Fibroblast of skin of right quadriceps (primary cell): Measurements from ENCODE around the gene CNOT1.
"Not testable (repeated sequence)": the region's sequence is repeated elsewhere in the genome, so short reads cannot be mapped to it uniquely, and the experiment has no call there.

Experiments
- DNase-seq: peaks from one replicate; pipeline ENCODE4 v3.0.0-alpha.2; 2013

CNOT1 gene

GRCh38 chr16:58579587-58579986 lies 50.0 kb downstream of the CNOT1 start:
- DNase-seq: no peak

- no peak for DNase-seq
Measured at GRCh38 chr16:58578642-58579041, 51.0 kb downstream of the CNOT1 start.

GRCh38 chr16:58577141-58577540 lies 52.5 kb downstream of the CNOT1 start:
- no peak for DNase-seq

- DNase-seq: no peak
Measured at GRCh38 chr16:58574895-58575294, 54.7 kb downstream of the CNOT1 start.

- DNase-seq: not testable (repeated sequence)
Measured at GRCh38 chr16:58565697-58566096, 63.9 kb downstream of the CNOT1 start.

- DNase-seq: no peak
Measured at GRCh38 chr16:58563775-58564174, 65.9 kb downstream of the CNOT1 start.

GRCh38 chr16:58563235-58563634 lies 66.4 kb downstream of the CNOT1 start:
- DNase-seq: peak; percentile 65

- DNase-seq: no peak
Measured at GRCh38 chr16:58556678-58557077, 72.9 kb downstream of the CNOT1 start.

- no peak for DNase-seq
Measured at GRCh38 chr16:58551496-58551895, 78.1 kb downstream of the CNOT1 start.

GRCh38 chr16:58548378-58548777 lies 81.2 kb downstream of the CNOT1 start:
- DNase-seq: no peak

GRCh38 chr16:58543685-58544084 lies 85.9 kb downstream of the CNOT1 start:
- no peak for DNase-seq

GRCh38 chr16:58542291-58542690 lies 87.3 kb downstream of the CNOT1 start:
- no peak for DNase-seq

- DNase-seq: no peak
Measured at GRCh38 chr16:58541711-58542110, 87.9 kb downstream of the CNOT1 start.

GRCh38 chr16:58537124-58537906 lies 92.3 kb downstream of the CNOT1 start:
- no peak for DNase-seq

GRCh38 chr16:58536278-58536677 lies 93.3 kb downstream of the CNOT1 start:
- DNase-seq: no peak

- DNase-seq: no peak
Measured at GRCh38 chr16:58535100-58535499, 94.5 kb downstream of the CNOT1 start.

- DNase-seq: no peak
Measured at GRCh38 chr16:58533751-58534470, 95.7 kb downstream of the CNOT1 start.

GRCh38 chr16:58532414-58532813 lies 97.2 kb downstream of the CNOT1 start:
- DNase-seq: no peak

GRCh38 chr16:58530179-58530578 lies 99.4 kb downstream of the CNOT1 start:
- peak; percentile 21 for DNase-seq

GRCh38 chr16:58519707-58520106 lies 109.9 kb downstream of the CNOT1 start:
- no peak for DNase-seq

- no peak for DNase-seq
Measured at GRCh38 chr16:58518980-58519368, 110.7 kb downstream of the CNOT1 start.

GRCh38 chr16:58518083-58518979 lies 111.3 kb downstream of the CNOT1 start:
- DNase-seq: no peak

- DNase-seq: no peak
Measured at GRCh38 chr16:58516768-58517107, 112.9 kb downstream of the CNOT1 start.
